EL (cell line): ENCODE results near the gene POLR1A.
A peak's percentile ranks its signal among the peaks of the same experiment; 100 is the strongest.

Source experiments
- DNase-seq: peaks from one replicate; pipeline ENCODE4 v3.0.0-alpha.2; 2016

The POLR1A gene

GRCh38 chr2:86056590-86057331 is 48.9 kb downstream of the POLR1A start:
- peak; percentile 36 for DNase-seq

DNA sequence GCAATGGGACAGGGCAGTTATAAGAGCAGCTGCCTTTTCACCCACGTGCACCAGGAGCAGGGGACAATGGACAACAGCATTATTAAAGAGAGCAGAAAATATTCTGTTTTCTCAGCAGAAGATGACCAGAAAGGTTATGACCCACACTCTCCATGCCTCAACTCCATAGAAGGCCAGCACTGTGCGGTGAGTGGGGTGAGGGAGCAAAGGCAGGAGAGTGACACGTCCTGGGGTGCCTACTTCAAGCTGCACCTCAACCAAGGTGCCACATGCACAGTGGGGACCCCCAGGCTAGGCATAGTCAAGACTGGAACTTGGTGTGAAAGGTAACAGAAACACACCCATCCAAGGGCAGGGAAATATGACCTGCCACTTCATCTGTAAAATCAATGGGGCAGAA is 50.4 kb downstream of the POLR1A start:
- no peak for DNase-seq

- DNase-seq: no peak
Measured at GRCh38 chr2:86054535-86055082, 51.1 kb downstream of the POLR1A start.

DNA sequence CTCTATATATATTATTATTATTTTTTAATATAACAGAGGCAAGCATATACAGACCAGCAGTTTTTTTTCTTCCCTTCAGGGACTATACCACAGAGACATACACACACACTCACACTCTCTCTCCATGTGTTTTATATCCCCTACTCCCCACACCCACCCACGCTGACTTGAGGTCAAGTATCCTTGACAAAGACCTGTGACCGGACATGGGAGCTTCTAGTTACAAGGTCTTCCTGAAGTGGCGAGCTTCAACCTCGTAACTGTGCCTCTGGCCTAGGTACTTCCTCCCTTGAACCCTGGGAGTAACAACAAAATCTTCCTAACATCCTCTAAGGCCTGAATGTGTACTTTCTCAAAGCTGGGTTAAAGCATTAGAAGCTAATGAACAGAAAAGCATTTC is 52.5 kb downstream of the POLR1A start:
- no peak for DNase-seq

DNA sequence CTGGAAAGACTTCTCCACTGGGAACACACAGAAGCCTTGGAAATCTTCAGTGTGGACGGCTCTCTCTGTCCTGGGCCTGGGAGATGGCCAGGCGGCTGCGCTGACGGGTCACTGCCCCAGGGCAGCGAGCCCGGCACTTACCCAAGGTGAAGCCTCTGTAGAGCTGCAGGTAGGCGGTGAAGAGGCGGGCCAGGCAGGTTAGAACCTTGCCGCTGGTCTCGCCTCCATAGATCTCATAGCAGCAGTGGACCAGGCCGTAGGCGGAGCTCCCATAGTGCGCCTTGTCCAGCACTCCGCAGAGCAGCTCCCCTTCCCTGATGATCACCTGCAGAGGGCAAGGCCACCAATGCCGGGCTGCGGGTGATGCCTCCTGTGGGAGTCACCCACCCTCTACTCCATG is 53.0 kb downstream of the POLR1A start:
- DNase-seq: no peak

DNA sequence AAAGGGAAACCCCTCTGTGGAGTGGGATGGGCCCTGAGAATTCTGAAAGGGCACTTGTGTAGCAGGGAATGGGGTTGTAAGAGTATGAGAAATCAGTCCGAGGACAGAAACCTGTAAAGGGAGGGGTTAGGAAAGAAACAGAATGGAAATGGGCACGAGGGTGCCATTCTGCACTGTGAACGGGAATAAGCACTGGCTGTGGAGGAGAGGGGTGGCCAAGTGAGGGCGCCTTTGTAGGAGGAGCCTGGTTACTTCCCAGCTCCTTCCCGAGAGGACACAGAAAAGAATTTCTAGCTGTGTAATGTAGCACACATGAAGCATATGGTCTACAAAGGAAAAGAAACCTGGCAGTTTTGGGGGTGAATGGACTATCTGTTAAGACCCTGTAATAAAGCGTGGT is 53.4 kb downstream of the POLR1A start:
- DNase-seq: no peak

GRCh38 chr2:86050301-86050700 is 55.4 kb downstream of the POLR1A start:
- no peak for DNase-seq

GRCh38 chr2:86049529-86049928 is 56.2 kb downstream of the POLR1A start:
- no peak for DNase-seq

- DNase-seq: no peak
Measured at GRCh38 chr2:86048888-86049287, 56.8 kb downstream of the POLR1A start.

DNA sequence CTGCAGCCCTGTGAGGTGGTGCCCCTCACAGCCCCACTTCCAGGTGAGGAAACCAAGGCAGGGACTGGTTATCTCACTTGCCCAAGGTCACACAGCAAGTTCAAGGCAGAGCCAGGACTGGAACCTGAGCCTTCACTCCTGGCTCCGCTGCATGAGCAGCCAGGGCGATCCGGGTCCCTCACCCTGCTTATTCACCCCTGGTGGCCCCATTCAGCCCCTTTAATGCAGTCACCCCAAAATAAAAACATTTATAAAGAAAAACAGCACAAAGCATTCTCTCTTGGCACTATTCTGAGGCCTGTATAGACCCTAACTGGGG is 57.3 kb downstream of the POLR1A start:
- no peak for DNase-seq

GRCh38 chr2:86047575-86048382 is 57.9 kb downstream of the POLR1A start:
- no peak for DNase-seq

DNA sequence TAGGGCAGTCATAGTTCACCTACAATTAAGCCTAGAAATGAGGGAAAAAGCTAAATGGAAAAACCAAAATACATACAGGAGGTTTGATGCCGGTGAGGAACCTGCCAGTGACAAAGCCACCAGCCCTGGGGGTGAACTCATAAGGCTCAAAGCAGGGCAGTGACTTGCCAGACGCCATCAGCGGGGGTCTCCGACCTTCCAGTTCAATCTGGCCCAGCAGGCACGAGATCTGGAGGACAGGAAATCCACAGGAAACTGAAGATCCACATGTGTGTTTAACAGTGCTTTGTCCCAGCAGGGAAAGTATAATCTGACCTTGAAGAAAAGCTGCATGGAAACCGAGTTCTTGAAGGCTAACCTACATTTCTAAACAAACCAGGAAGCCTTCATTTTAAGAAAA is 60.1 kb downstream of the POLR1A start:
- no peak for DNase-seq

GRCh38 chr2:86044614-86045013 is 61.1 kb downstream of the POLR1A start:
- DNase-seq: no peak

DNA sequence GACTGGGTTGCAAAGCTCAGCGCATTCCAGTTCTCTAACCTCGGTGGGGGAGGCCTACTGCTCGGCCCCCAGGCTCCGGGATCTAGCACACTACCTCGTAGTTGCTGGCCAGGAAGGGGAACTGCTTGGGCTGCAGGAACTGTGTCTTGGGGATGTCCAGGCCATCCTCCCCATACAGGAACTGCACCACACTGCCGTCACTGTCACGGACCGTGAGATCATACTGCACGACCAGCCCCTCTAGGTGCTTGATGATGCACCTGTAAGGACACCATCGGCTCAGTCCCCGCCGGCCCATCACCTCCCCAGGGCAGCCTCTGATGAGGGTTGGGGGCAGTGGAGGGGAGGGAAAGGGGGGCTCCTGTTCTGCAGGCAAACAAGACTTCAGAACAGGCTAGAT is 61.6 kb downstream of the POLR1A start:
- DNase-seq: no peak

DNA sequence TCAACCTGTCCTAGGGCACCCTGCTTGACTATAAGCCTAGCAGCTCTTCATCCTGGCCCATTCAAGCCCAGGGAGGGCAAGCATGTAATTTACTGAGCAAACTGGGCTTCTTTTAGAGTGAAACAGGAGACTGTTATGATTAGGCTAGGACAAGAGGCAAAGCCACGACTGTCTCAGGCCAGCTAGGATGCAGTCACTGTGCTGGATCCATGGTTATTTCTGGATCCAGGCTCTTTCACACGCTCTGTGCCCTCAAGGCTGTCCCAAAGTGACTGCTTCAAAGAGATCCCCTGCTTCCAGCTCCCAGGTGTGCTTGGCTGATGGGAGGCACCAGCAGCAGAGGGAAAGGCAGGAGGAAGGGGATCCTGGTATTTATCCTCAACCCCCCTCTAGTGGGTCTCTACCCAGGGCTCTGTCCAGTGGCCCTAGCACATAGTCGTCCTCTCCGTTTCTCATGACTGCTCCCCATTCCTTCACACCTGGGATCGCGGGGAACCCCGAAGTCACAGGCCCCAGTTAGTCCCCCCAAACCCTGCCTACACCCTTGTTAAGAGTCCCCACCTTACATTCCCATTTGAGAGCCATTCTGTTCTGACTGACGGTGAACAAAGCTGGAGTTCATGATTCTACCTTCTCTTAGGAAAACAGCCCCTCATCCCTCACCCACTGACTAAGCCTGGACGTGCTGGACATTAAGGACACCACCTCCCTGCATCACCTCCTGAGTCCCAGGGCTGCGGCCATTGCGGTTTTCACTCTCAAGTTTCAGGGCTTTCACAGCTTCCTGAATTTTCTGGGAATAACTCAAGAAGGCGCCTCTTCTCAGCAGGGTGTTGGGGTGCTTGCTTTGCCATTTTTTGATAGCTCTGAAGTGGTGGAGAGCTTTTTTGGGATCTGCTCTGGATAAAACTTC is 63.2 kb downstream of the POLR1A start:
- no peak for DNase-seq

DNA sequence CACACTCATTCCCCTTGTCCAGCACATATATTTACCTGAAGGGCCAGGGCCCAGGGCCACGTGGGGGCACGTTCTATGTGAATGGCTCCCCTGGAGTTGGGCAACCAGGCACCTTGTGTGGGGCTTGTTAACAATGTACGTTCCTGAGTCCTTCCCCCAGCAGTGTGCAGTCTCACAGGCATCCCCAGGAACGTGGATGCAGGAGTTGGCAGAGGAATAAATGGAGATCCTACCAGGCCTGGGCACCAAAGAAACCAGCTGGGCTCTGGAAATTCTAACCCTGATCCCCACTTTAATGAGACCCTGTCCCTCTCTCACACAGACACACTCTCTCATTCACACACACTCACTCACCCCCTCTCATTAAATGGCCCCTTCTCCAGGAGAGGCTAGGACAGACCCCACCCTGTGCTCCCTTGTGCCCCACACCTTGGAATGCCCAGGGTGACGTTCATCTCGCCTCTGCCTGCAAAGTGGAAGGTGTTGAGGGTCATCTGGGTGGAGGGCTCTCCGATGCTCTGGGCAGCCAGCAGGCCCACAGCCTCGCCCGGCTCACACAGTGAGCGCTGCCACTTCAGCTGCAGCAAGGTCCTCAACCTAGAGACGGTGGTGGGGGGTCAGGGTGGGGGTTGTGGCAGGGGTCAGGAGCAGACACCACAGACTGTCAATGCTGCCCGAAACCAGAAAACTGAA is 65.6 kb downstream of the POLR1A start:
- no peak for DNase-seq

DNA sequence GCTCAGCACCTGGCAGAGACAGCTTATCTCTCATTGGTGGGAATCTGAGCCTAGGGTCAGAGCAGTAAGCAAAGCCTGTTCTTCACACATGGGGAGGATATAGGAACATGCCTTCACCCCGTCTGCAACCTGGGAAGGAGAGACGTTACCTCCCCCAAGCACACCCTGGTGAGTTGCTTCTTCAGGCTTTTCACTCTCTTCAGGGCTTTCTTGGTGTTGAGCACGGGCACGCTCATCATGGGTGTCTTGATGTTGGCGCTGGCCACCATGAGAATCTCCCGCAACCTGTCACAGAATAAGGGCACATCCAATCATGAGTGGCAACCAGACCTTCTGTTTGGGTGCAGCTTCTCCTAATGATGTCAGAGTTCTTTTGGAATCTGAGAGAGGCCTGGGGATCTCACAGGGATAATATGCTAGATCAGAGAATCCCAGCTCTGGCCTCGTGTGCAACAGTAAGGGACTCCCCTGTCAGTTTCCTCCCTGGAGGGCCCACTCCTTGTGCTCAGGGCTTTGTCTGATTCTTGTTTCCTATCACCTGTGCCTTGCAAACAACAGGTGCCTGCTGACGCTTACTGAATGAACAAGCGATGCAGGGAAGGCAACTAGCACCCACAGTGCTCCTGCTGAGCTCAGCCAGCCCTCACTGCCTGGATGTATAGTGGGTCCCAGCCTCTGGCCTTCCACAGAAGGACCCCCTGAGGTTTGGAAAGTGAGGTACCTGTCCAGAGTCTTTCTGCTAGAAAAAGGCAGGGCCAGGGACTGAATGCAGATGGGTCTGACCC is 66.3 kb downstream of the POLR1A start:
- DNase-seq: no peak

- DNase-seq: peak; percentile 13
Measured at GRCh38 chr2:86038291-86039081, 67.2 kb downstream of the POLR1A start.

DNA sequence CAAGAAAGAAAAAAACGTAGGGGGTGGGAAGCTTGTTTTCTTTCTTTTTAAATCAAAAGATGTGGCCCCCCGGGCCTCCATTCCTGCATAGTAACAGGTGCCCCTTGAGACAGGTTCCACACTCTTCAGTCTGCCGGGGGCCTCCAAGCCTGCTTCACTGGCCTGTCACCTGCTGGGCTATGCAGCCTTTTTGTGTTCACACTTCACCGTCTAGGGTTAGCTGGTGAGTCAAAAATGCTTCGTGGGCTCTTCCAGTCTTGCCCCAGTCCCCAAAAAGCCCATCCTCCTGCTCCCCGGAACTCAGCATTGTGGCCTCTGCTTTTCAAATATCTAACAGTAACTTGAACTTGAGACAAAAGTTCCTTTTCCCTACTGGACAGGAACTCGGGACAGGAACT is 67.9 kb downstream of the POLR1A start:
- DNase-seq: no peak

DNA sequence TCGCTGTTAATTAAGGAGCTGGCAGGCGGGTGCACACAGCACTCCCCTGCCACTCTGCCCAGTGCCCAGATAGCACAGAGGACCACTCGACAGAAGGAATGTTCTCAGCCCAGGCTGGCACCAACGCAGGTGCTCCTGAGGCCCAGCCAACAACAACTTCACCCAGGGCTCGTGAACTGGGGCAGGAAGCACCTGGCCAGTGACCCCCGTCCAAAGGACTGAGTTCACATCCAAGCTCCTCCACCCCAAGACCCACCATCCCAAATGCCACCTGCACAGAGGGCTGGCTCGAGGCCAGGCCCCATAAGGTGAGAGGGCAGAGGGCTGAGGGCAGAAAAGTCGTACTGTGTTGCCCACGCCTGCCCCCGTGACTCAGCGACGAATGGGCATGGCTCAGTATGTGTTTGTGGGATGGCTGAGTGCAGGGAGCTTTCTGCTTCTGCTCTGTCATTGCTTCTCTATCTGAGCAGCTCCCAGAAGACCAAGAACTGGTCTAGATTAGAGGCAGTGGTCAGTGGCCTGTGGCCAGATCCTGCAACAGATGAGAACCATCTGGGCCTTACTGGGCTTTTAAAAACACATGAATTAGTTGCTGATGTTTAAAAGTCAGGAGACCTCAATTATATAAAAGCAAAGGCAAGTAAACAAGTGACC is 68.4 kb downstream of the POLR1A start:
- DNase-seq: peak; percentile 72
